SK-N-SH treated with all-trans-retinoic acid at 6 μM for 48 hours (cell line): ENCODE results near the gene SCCPDH.

ENCODE experiments used
- CSDC2 ChIP-seq: fragments of 250-450 bp; sonication (Bioruptor Pico); IDR thresholded peaks from 2 replicates; pipeline ENCODE4 v1.5.0; 2020; ENCODE audit warnings: mild to moderate bottlenecking, moderate library complexity
- ESRRG ChIP-seq: fragments of 250-450 bp; sonication (Bioruptor Pico); IDR thresholded peaks from 2 replicates; pipeline ENCODE4 v1.6.1; 2021; ENCODE audit warnings: mild to moderate bottlenecking
- SNAI2 ChIP-seq: fragments of 250-450 bp; sonication (Bioruptor Pico); IDR thresholded peaks from 2 replicates; pipeline ENCODE4 v1.5.0; 2020; ENCODE audit warnings: mild to moderate bottlenecking, moderate library complexity
- TOX ChIP-seq: fragments of 250-450 bp; sonication (Bioruptor Pico); IDR thresholded peaks from 2 replicates; pipeline ENCODE4 v1.8.0; 2021; ENCODE audit warnings: mild to moderate bottlenecking, moderate library complexity, borderline replicate concordance
- TSHZ2 ChIP-seq: fragments of 250-450 bp; sonication (Bioruptor Pico); IDR thresholded peaks from 2 replicates; pipeline ENCODE4 v1.5.0; 2020; ENCODE audit warnings: mild to moderate bottlenecking, moderate library complexity
- ZFP3 ChIP-seq: fragments of 250-450 bp; sonication (Bioruptor Pico); IDR thresholded peaks from 2 replicates; pipeline ENCODE4 v1.5.0; 2020; ENCODE audit warnings: mild to moderate bottlenecking, moderate library complexity

GRCh38 chr1:246785494-246786111, 61.4 kb downstream of the SCCPDH start:
- TF ChIP-seq ZFP3 (CRISPR knock-in tag): no peak
- TF ChIP-seq TOX (CRISPR knock-in tag): no peak
- no peak for TF ChIP-seq ESRRG (CRISPR knock-in tag)
- no peak for TF ChIP-seq CSDC2
- no peak for TF ChIP-seq SNAI2 (CRISPR knock-in tag)
- no peak for TF ChIP-seq TSHZ2
